DND-41 (cell line): ENCODE measurements around the gene AGPAT4.

Experiments
- ATAC-seq: fragments of 200-7000 bp; cut with Tn5 transposase; 3 replicates; pipeline ENCODE4 v1.9.1; 2021; ENCODE audit warnings: low read depth; ENCODE audit not compliant: insufficient read depth
- DNase-seq: peaks from one replicate; pipeline ENCODE4 v3.0.0-alpha.2; 2020
- H2AFZ ChIP-seq: 2 replicates; pipeline ENCODE4 v1.6.0; 2012; ENCODE audit warnings: low read depth, low read length
- H3K27ac ChIP-seq: 2 replicates; pipeline ENCODE4 v1.5.1; 2012; ENCODE audit warnings: low read length, inconsistent platforms
- H3K27me3 ChIP-seq: fragments of 200-600 bp; sonication (generic); 2 replicates; pipeline ENCODE4 v1.6.0; 2012; ENCODE audit warnings: low read length, mild to moderate bottlenecking, inconsistent platforms; ENCODE audit not compliant: insufficient read depth, poor library complexity
- H3K36me3 ChIP-seq: 2 replicates; pipeline ENCODE4 v1.5.1; 2012; ENCODE audit warnings: low read length, inconsistent platforms; ENCODE audit not compliant: insufficient read depth
- H3K4me1 ChIP-seq: 2 replicates; pipeline ENCODE4 v1.5.1; 2012; ENCODE audit warnings: mild to moderate bottlenecking, low read length; ENCODE audit not compliant: insufficient read depth
- H3K4me2 ChIP-seq: 2 replicates; pipeline ENCODE4 v1.6.0; 2012; ENCODE audit warnings: mild to moderate bottlenecking, moderate library complexity, low read length, inconsistent platforms; ENCODE audit not compliant: insufficient read depth
- H3K4me3 ChIP-seq, 2 experiments: fragments of 200-600 bp in 1 of 2; shearing (Covaris generic) in 1 of 2; 2 replicates each; pipeline ENCODE4 v1.5.1; 2012 to 2016; ENCODE audit warnings: inconsistent platforms in 2 of 2, low read length in 2 of 2, mild to moderate bottlenecking in 2 of 2, low read depth in 1 of 2, moderate library complexity in 1 of 2
- H3K79me2 ChIP-seq: 2 replicates; pipeline ENCODE4 v1.6.0; 2012; ENCODE audit warnings: low read length, inconsistent platforms; ENCODE audit not compliant: insufficient read depth
- H3K9ac ChIP-seq: 2 replicates; pipeline ENCODE4 v1.6.0; 2012; ENCODE audit warnings: low read depth, mild to moderate bottlenecking, inconsistent platforms, low read length, moderate library complexity
- H3K9me3 ChIP-seq: 2 replicates; pipeline ENCODE4 v1.5.1; 2012; ENCODE audit warnings: low read length, moderate library complexity, mild to moderate bottlenecking, inconsistent platforms; ENCODE audit not compliant: insufficient read depth, severe bottlenecking
- H4K20me1 ChIP-seq: 2 replicates; pipeline ENCODE4 v1.6.0; 2012; ENCODE audit warnings: low read length; ENCODE audit not compliant: insufficient read depth
- CTCF ChIP-seq: IDR thresholded peaks from 2 replicates; pipeline ENCODE4 v1.5.1; 2012; ENCODE audit warnings: borderline replicate concordance, low read length, moderate library complexity, mild to moderate bottlenecking; ENCODE audit not compliant: poor library complexity, severe bottlenecking; ENCODE audit errors: extremely low read depth
- EZH2 ChIP-seq: IDR thresholded peaks from 3 replicates; pipeline ENCODE4 v1.6.1; 2012; ENCODE audit warnings: borderline replicate concordance, low read depth, mild to moderate bottlenecking, moderate library complexity, low read length, inconsistent platforms; ENCODE audit not compliant: severe bottlenecking

Gene AGPAT4

GRCh38 chr6:161271343-161272030, 2.4 kb downstream of the AGPAT4 start:
- DNase-seq (no peak), ATAC-seq (no peak)
- H3K4me2 ChIP-seq: no peak overlapping the region
- H3K4me3 ChIP-seq: no peak overlapping the region
- H3K79me2 ChIP-seq: no peaks in the 10 kb centered on the region
- H2AFZ ChIP-seq: no peak overlapping the region
- H3K4me1 ChIP-seq: peaks cover 15% of the 10 kb centered on the region
- H4K20me1 ChIP-seq: no peaks in the 10 kb centered on the region
- no peaks in the 10 kb centered on the region for H3K9me3 ChIP-seq
- no peak for TF ChIP-seq CTCF
- TF ChIP-seq EZH2: no peak
- H3K27ac ChIP-seq: no peak overlapping the region
- H3K27me3 ChIP-seq: no peaks in the 10 kb centered on the region
- H3K36me3 ChIP-seq: no peaks in the 10 kb centered on the region
- H3K9ac ChIP-seq: no peak overlapping the region

GRCh38 chr6:161270116-161270515, 3.7 kb downstream of the AGPAT4 start:
- Histone ChIP-seq H3K79me2 (no peaks in the 10 kb centered on the region), H3K27me3 (no peaks in the 10 kb centered on the region), H3K4me1 (peaks cover 15% of the 10 kb centered on the region), H3K9me3 (no peaks in the 10 kb centered on the region), H2AFZ (no peak overlapping the region), H3K4me3 (no peak overlapping the region), H3K36me3 (no peaks in the 10 kb centered on the region), H4K20me1 (no peaks in the 10 kb centered on the region), H3K4me2 (no peak overlapping the region), H3K9ac (no peak overlapping the region), H3K27ac (no peak overlapping the region)
- DNase-seq (no peak), ATAC-seq (no peak)
- TF ChIP-seq EZH2 (no peak), CTCF (no peak)

GRCh38 chr6:161269310-161269709, 4.6 kb downstream of the AGPAT4 start:
- no peaks in the 10 kb centered on the region for H3K27me3 ChIP-seq
- ATAC-seq (no peak), DNase-seq (no peak)
- no peaks in the 10 kb centered on the region for H3K9me3 ChIP-seq
- H3K36me3 ChIP-seq: no peaks in the 10 kb centered on the region
- no peak overlapping the region for H3K4me2 ChIP-seq
- H3K79me2 ChIP-seq: no peaks in the 10 kb centered on the region
- no peak overlapping the region for H3K27ac ChIP-seq
- H3K9ac ChIP-seq: no peak overlapping the region
- H3K4me3 ChIP-seq: no peak overlapping the region
- TF ChIP-seq CTCF (no peak), EZH2 (no peak)
- no peaks in the 10 kb centered on the region for H4K20me1 ChIP-seq
- H2AFZ ChIP-seq: no peak overlapping the region
- H3K4me1 ChIP-seq: peaks cover 11% of the 10 kb centered on the region
